ENCODE measurements around the gene AGFG2. TPM values are rescaled to one million over a fixed set of nuclear protein-coding genes. Genes with fewer than 3 reads are reported as not detected.

AGFG2 gene
- total RNA-seq, 1 experiment from 2014 or later = 11.2 TPM

DNA sequence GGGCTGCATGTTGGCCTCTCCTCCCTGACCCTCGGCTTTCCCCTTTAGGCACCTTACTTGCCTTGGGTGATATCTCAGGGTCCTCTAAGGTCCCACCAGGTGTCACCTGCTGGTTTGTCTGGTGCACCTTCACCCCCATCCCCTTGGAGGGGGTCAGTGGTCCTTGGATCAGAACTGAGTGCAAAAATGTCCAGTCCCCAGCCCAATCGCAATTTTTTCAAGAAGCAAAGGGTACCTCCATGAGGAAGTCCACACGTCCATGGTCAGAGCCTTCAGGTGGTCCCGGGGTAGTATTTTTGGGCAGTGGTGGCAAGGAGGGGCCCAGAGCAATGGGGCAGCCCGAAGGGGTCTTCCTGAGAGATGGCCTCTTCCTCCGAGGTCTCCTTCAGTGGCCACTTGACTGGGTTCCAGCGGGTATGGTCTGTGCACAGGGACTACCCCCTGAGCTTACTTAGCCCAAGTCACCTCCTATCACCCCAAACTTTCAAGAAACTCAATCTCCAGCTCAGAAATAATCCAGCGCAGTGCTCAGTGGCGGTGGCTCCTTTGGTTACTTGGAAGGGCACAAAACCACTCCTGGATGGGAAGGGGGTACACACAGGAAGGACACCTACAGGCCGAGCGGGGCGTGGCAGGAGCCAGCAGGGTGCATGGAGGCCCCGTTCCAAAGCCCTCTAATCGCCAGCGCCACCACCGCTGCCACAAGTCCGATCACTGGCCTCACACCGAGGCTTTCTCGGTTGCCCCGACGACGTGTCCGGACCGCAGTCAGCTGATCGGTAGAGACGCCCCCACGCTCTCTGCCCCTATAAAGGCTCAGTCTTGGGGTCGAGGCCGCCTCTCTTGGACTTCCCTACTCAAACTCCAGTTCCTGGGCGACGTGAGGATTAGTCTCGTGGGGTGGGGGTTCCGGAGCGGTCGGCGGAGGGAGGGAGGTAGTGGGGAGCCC, 30.2 kb downstream of the AGFG2 start:
- DNase-seq = peak; percentile 95
- Histone ChIP-seq H3K9ac (ENCODE audit: extremely low read depth, insufficient read length, low read length) (no peak overlapping the region), H3T11ph (ENCODE audit: low read length) (no peak overlapping the region), H2BK15ac (ENCODE audit: low read depth, low read length) (no peak overlapping the region), H3K23ac (ENCODE audit: insufficient read length, low read depth, low read length) (no peak overlapping the region), H3K4me2 (ENCODE audit: insufficient read depth, insufficient read length, low read length) (peak overlapping the region; percentile 42), H2BK12ac (ENCODE audit: insufficient read length, low read depth, low read length) (no peak overlapping the region), H2AK5ac (ENCODE audit: insufficient read length, low read length) (no peak overlapping the region), H3K14ac (ENCODE audit: insufficient read depth, low read length) (no peak overlapping the region), H3K18ac (ENCODE audit: insufficient read length, low read depth, low read length) (peak overlapping the region; percentile 23), H3K4ac (ENCODE audit: low read depth, low read length) (no peak overlapping the region), H3K56ac (ENCODE audit: insufficient read length, low read depth, low read length) (no peak overlapping the region), H3K9me3 (ENCODE audit: control insufficient read depth, low read depth, low read length) (no peaks in the 10 kb centered on the region), H3K4me1 (ENCODE audit: insufficient read depth, low read length) (peaks cover 9% of the 10 kb centered on the region; the same call in 1 of the 2 replicates), H4K91ac (ENCODE audit: insufficient read length, low read depth, low read length) (no peak overlapping the region), H3K79me1 (ENCODE audit: insufficient read depth, low read depth, low read length, poor library complexity, severe bottlenecking) (no peaks in the 10 kb centered on the region), H3K23me2 (ENCODE audit: insufficient read length, low read depth, low read length, poor library complexity, severe bottlenecking) (peaks cover 9% of the 10 kb centered on the region), H3K27me3 (ENCODE audit: insufficient read depth, low read length) (no peaks in the 10 kb centered on the region), H2AFZ (ENCODE audit: low read length) (no peak overlapping the region), H4K20me1 (ENCODE audit: control insufficient read depth, insufficient read depth, insufficient read length) (no peaks in the 10 kb centered on the region), H2BK120ac (ENCODE audit: low read depth, low read length, poor library complexity, severe bottlenecking) (no peak overlapping the region), H4K8ac (replicated peaks; ENCODE audit: insufficient read length, low read depth, low read length) (no peak overlapping the region), H3K27ac (ENCODE audit: insufficient read length, low read depth, low read length) (no peak overlapping the region), H3K79me2 (ENCODE audit: insufficient read depth, low read length) (no peaks in the 10 kb centered on the region), H2BK20ac (ENCODE audit: low read depth, low read length, poor library complexity, severe bottlenecking) (no peak overlapping the region), H2BK5ac (ENCODE audit: insufficient read length, low read length) (no peak overlapping the region), H4K5ac (ENCODE audit: insufficient read length, low read depth, low read length) (no peak overlapping the region)
- H3K27ac Mint-ChIP-seq = no peak overlapping the region
- H3K9me3 Mint-ChIP-seq = peaks cover 0 to 2% of the 10 kb centered on the region in 2 experiments; a peak in 1 of 5 replicates
- peak; percentile 68 for TF ChIP-seq CTCF (conservative IDR thresholded peaks at IDR 0.05)
- no CpG with 5 or more reads among the region's 36 CpGs for WGBS (ENCODE audit: extremely low coverage, insufficient read length, low lambda C conversion rate)
- peaks cover 0 to 4% (median 2%) of the 10 kb centered on the region in 3 experiments; a peak in 1 of 7 replicates for H3K36me3 Mint-ChIP-seq (ENCODE audit: insufficient read depth in 1 of 3, low read depth in 3 of 3)
- H3K4me3 Mint-ChIP-seq = peak overlapping the region; percentile 57 to 77
- H3K4me1 Mint-ChIP-seq = peaks cover 29 to 38% of the 10 kb centered on the region in 2 experiments
- peaks cover 5% of the 10 kb centered on the region for H3K27me3 Mint-ChIP-seq (ENCODE audit: low read depth)
